ENCODE measurements around the gene CCDC54.

CCDC54 gene

DNA sequence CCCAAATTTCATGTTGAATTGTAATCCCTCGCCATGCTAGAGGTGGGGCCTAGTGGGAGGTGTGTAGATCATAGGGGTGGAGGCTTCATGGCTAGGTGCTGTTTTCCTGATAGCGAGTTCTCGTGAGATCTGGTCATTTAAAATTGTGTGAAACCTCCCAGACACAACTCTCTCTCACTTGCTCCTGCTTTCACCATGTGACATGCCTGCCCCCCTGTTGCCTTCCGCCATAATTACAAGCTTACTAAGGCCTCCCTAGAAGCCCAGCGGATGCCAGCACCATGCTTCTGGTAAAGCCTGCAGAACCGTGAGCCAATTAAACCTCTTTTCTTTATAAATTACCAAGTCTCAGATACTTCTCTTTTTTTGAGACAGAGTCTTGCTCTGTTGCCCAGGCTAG is 36.0 kb downstream of the CCDC54 start:
- Histone ChIP-seq H3K9me3 (ENCODE audit: control insufficient read depth, low read depth, low read length) (no peaks in the 10 kb centered on the region), H3K4me3 (ENCODE audit: low read length) (no peak overlapping the region), H3K27ac (ENCODE audit: low read length) (no peak overlapping the region), H3K27me3 (ENCODE audit: control insufficient read depth, insufficient read depth, low read length) (no peaks in the 10 kb centered on the region), H3K36me3 (ENCODE audit: control insufficient read depth, low read depth, low read length) (no peaks in the 10 kb centered on the region), H3K4me1 (ENCODE audit: control insufficient read depth, low read depth, low read length) (no peaks in the 10 kb centered on the region), H3K9ac (ENCODE audit: low read length) (no peak overlapping the region)

DNA sequence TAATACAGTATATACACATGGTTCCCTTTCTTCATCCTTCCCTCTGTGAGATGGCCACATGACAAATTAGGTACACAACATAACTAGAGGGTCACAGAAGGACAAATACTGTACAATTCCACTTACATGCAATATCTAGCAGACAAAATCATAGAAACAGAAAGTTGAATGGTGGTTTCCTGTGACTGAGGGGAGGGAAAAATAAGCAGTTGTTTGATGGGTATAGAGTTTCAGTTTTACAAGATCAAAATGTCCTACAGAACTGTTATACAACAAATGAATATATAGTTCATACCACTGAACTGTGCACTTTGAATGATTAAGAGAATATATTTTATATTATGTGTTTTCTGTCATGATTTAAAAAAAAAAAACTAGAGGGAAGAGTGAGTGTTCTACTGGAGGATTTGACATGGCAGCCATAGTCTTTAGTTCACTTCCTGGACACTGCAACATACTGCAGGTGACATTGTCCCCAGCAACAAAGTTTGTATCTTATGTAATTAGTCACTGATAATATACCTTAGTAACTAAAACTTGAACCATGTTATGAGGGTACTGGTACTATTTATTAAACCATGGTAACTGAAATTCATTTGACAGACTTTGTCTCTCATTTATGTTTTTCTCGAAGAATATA is 37.2 kb downstream of the CCDC54 start:
- Histone ChIP-seq H3K36me3 (ENCODE audit: control insufficient read depth, low read depth, low read length) (no peaks in the 10 kb centered on the region), H3K9ac (ENCODE audit: low read length) (no peak overlapping the region), H3K9me3 (ENCODE audit: control insufficient read depth, low read depth, low read length) (no peaks in the 10 kb centered on the region), H3K27me3 (ENCODE audit: control insufficient read depth, insufficient read depth, low read length) (no peaks in the 10 kb centered on the region), H3K4me3 (ENCODE audit: low read length) (no peak overlapping the region), H3K4me1 (ENCODE audit: control insufficient read depth, low read depth, low read length) (no peaks in the 10 kb centered on the region), H3K27ac (ENCODE audit: low read length) (no peak overlapping the region)

DNA sequence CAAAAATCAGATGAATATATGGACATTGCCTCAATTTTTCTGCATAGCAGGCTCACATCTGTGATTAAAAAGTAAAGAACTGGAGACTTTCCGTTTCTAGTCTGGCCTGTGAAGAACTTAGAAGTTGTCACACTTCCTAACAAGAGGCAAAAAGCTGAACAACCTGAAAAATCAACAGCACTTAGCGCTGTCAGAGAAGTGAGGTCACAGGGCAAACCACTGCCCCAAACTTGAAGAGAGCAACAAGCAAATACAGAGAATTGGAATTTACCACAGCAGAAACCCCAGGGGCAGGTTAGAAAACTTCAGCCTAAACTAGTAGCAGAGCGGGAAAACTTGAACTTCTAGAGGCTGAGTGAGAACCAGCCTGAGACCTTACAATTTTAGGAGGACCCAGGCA is 38.9 kb downstream of the CCDC54 start:
- Histone ChIP-seq H3K4me3 (ENCODE audit: low read length) (no peak overlapping the region), H3K27ac (ENCODE audit: low read length) (no peak overlapping the region), H3K4me1 (ENCODE audit: control insufficient read depth, low read depth, low read length) (no peaks in the 10 kb centered on the region), H3K27me3 (ENCODE audit: control insufficient read depth, insufficient read depth, low read length) (no peaks in the 10 kb centered on the region), H3K9me3 (ENCODE audit: control insufficient read depth, low read depth, low read length) (no peaks in the 10 kb centered on the region), H3K9ac (ENCODE audit: low read length) (no peak overlapping the region), H3K36me3 (ENCODE audit: control insufficient read depth, low read depth, low read length) (no peaks in the 10 kb centered on the region)

DNA sequence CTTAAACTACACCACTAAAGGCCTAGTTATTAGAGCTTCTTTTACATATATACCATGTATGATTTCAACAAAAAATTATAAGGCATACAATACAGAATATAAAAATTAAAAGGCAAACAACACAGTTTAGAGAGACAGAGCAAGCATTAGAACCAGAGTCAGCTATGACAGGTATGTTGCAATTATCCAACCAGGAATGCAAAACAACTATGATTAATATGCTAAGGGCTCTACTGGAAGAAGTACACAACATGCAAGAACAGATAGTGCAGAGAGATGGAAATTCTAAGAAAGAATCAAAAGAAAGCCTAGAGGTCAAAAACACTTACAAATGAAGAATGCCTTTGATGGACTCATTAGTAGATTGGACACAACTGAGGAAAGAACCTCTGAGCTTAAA is 39.6 kb downstream of the CCDC54 start:
- Histone ChIP-seq H3K9me3 (ENCODE audit: control insufficient read depth, low read depth, low read length) (no peaks in the 10 kb centered on the region), H3K4me3 (ENCODE audit: low read length) (no peak overlapping the region), H3K27ac (ENCODE audit: low read length) (no peak overlapping the region), H3K27me3 (ENCODE audit: control insufficient read depth, insufficient read depth, low read length) (no peaks in the 10 kb centered on the region), H3K9ac (ENCODE audit: low read length) (no peak overlapping the region), H3K4me1 (ENCODE audit: control insufficient read depth, low read depth, low read length) (no peaks in the 10 kb centered on the region), H3K36me3 (ENCODE audit: control insufficient read depth, low read depth, low read length) (no peaks in the 10 kb centered on the region)

DNA sequence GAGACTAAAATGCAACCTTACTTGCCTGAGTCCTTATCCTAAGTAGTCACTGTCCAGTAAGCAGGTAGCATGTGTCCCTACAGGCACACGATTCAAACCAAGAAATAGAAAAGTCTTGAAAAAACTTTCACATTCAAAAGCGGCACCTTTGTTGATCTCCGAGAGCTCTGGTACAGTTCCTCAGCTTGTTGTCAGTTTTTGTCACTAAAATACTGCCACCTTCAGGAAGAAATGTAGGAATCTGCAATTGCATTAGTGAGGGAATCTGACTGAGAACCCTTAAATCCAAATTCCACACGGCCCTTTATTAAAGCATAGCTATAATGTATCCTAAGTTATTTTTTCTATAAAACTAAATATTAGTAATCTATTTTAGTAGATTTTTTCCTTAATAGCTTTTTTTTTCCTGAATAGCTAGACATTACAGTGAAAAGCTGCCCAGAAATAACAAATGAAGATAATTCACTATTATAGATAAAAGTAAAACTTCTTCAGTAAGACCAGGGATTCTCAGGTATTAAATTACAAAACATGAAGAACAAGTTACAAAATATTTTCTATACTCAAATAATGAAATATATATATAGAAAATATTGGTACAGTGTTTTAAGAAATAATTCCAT is 44.0 kb downstream of the CCDC54 start:
- no peaks in the 10 kb centered on the region for H3K36me3 ChIP-seq (ENCODE audit: control insufficient read depth, low read depth, low read length)
- no peak overlapping the region for H3K27ac ChIP-seq (ENCODE audit: low read length)
- no peaks in the 10 kb centered on the region for H3K9me3 ChIP-seq (ENCODE audit: control insufficient read depth, low read depth, low read length)
- no peak overlapping the region for H3K9ac ChIP-seq (ENCODE audit: low read length)
- H3K4me3 ChIP-seq (ENCODE audit: low read length), result no peak overlapping the region
- no peaks in the 10 kb centered on the region for H3K27me3 ChIP-seq (ENCODE audit: control insufficient read depth, insufficient read depth, low read length)
- no peaks in the 10 kb centered on the region for H3K4me1 ChIP-seq (ENCODE audit: control insufficient read depth, low read depth, low read length)

DNA sequence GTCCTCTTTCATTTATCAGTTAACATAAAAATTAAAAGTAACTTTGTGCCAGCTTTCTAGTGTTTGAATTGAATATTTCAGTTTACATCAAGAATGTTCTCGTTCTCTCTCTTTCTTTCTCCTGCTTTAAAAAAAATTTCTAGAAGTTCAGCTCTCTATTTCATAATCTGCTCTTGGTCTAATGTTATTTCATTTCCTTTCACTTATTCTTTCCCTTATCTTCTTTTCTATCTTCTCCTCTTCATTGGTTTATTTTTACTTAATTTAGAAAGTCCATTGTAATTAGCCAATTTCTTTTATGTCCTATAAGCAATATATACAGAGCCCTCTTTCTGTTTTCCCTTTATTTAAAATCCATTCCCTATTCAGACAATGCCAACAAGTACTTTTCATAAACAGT is 44.6 kb downstream of the CCDC54 start:
- H3K36me3 ChIP-seq (ENCODE audit: control insufficient read depth, low read depth, low read length), result no peaks in the 10 kb centered on the region
- H3K27me3 ChIP-seq (ENCODE audit: control insufficient read depth, insufficient read depth, low read length), result no peaks in the 10 kb centered on the region
- no peaks in the 10 kb centered on the region for H3K4me1 ChIP-seq (ENCODE audit: control insufficient read depth, low read depth, low read length)
- no peaks in the 10 kb centered on the region for H3K9me3 ChIP-seq (ENCODE audit: control insufficient read depth, low read depth, low read length)
- H3K9ac ChIP-seq (ENCODE audit: low read length), result no peak overlapping the region
- no peak overlapping the region for H3K27ac ChIP-seq (ENCODE audit: low read length)
- H3K4me3 ChIP-seq (ENCODE audit: low read length), result no peak overlapping the region

DNA sequence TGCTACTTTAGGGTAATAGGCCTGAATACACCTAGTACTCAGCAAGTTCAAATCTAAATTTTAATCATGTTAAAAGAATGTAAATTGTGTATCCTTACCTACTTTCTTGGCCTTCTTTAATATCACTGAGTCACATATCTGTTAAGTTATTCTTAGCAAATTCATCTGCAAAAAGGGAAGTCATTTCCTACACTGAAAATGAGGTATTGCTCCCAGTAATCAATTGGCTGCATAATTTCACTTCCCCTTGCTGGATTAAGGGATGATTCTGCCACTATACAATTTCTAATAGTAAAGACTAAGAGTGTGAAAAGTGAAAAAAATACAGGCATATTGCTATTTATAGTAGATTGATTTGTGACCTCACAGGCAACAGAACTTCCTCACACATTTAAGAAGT is 47.8 kb downstream of the CCDC54 start:
- Histone ChIP-seq H3K27me3 (ENCODE audit: control insufficient read depth, insufficient read depth, low read length) (peaks cover 21% of the 10 kb centered on the region), H3K9ac (ENCODE audit: low read length) (no peak overlapping the region), H3K4me1 (ENCODE audit: control insufficient read depth, low read depth, low read length) (peaks cover under 1% of the 10 kb centered on the region), H3K4me3 (ENCODE audit: low read length) (no peak overlapping the region), H3K36me3 (ENCODE audit: control insufficient read depth, low read depth, low read length) (no peaks in the 10 kb centered on the region), H3K27ac (ENCODE audit: low read length) (no peak overlapping the region), H3K9me3 (ENCODE audit: control insufficient read depth, low read depth, low read length) (no peaks in the 10 kb centered on the region)

DNA sequence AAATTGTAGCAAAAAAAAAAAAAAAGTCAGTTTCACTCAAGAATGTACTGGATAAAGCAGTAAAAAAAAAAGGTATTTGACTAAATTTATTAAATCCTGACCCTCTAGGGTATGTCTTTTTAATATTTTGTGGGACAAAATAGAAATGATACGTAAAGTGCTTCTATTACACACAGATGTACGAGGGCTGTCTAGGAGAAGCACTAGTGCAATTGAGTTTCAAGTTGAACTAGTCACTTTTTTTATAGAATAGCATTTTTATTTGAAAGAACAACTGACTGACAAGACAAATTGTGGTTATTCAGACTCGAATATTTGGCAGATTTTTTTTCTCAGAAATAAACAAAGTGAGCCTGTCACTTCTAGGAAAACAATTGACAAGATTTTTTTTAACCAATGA is 49.0 kb downstream of the CCDC54 start:
- no peaks in the 10 kb centered on the region for H3K36me3 ChIP-seq (ENCODE audit: control insufficient read depth, low read depth, low read length)
- H3K9me3 ChIP-seq (ENCODE audit: control insufficient read depth, low read depth, low read length), result no peaks in the 10 kb centered on the region
- no peak overlapping the region for H3K9ac ChIP-seq (ENCODE audit: low read length)
- peaks cover 9% of the 10 kb centered on the region for H3K4me1 ChIP-seq (ENCODE audit: control insufficient read depth, low read depth, low read length)
- peaks cover 33% of the 10 kb centered on the region for H3K27me3 ChIP-seq (ENCODE audit: control insufficient read depth, insufficient read depth, low read length)
- no peak overlapping the region for H3K4me3 ChIP-seq (ENCODE audit: low read length)
- H3K27ac ChIP-seq (ENCODE audit: low read length), result no peak overlapping the region
